KOPT-K1 (cell line): ENCODE results near the gene PRPS1.
"Not testable (repeated sequence)": the region's sequence is repeated elsewhere in the genome, so short reads cannot be mapped to it uniquely, and the experiment has no call there.

Experiments
- H3K27ac ChIP-seq: fragments of 200-600 bp; sonication (generic); 2 replicates; pipeline ENCODE4 v1.5.1; 2016; ENCODE audit warnings: antibody characterized with exemption, mild to moderate bottlenecking, low read depth, low read length; ENCODE audit not compliant: poor library complexity, severe bottlenecking
- H3K36me3 ChIP-seq: fragments of 200-600 bp; sonication (generic); 2 replicates; pipeline ENCODE4 v1.5.1; 2017; ENCODE audit warnings: antibody characterized with exemption, mild to moderate bottlenecking, low read length, moderate library complexity; ENCODE audit not compliant: insufficient read depth
- H3K9me3 ChIP-seq: fragments of 200-600 bp; sonication (generic); 2 replicates; pipeline ENCODE4 v1.5.1; 2017; ENCODE audit warnings: antibody characterized with exemption, low read length, mild to moderate bottlenecking; ENCODE audit not compliant: insufficient read depth, poor library complexity, severe bottlenecking

Gene PRPS1

DNA sequence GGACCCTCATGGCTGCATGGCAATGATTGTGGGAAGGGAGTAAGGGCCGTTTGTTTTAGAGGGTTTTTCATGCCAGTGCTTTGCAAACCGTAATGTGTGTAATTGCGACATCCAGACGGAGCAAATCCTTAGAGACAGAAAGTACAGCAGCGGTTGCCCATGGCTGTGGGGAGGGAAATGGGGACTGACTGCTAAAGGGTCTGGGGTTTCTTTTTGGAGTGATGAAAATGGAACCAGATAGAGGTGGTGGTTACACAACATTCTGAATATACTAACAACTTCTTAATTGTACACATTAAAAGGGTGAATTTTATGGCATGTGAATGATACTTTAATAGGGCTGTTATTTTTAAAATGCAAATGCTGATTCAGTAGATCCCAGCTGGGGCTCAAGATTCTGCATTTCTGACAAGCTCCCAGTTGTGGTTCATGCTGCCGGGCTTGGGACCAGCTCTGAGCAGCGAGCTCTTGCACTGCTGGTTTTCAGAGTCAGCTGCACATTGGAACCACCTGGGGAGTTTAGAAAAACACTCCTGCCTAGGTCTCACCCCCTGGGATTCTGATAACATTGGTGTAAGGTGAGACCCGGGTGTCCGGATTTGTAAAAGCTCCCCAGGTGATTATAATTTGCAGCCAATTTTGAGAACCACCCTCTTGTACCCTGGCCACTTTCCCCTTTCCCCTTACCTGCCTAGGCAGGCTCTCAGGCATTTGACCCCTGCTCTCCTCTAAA, 47.7 kb downstream of the PRPS1 start:
- Histone ChIP-seq H3K9me3 (no peaks in the 10 kb centered on the region), H3K36me3 (no peaks in the 10 kb centered on the region), H3K27ac (no peak overlapping the region)

- H3K36me3 ChIP-seq = no peaks in the 10 kb centered on the region
- H3K27ac ChIP-seq = no peak overlapping the region
- H3K9me3 ChIP-seq = no peaks in the 10 kb centered on the region
Observed at GRCh38 chrX:107676559-107677378, 48.5 kb downstream of the PRPS1 start.

DNA sequence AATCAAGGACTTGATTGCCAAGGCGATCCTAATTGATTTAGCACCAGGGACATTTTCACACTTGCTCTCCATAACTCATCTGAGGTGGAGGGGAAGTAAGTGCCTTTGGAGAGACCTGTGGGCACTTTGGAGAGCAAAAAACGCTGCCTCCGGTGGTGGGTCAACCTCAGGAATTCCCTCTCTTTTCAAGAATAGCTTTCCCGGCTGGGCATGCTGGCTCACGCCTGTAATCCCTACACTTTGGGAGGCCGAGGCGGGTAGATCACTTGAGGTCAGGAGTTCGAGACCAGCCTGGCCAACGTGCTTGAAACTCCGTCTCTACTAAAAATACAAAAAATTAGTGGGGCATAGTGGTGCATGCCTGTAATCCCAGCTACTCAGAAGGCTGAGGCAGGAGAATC, 49.2 kb downstream of the PRPS1 start:
- H3K27ac ChIP-seq = no peak overlapping the region
- H3K9me3 ChIP-seq = no peaks in the 10 kb centered on the region
- H3K36me3 ChIP-seq = no peaks in the 10 kb centered on the region

GRCh38 chrX:107677909-107678308, 49.6 kb downstream of the PRPS1 start:
- Histone ChIP-seq H3K36me3 (no peaks in the 10 kb centered on the region), H3K27ac (no peak overlapping the region), H3K9me3 (no peaks in the 10 kb centered on the region)

DNA sequence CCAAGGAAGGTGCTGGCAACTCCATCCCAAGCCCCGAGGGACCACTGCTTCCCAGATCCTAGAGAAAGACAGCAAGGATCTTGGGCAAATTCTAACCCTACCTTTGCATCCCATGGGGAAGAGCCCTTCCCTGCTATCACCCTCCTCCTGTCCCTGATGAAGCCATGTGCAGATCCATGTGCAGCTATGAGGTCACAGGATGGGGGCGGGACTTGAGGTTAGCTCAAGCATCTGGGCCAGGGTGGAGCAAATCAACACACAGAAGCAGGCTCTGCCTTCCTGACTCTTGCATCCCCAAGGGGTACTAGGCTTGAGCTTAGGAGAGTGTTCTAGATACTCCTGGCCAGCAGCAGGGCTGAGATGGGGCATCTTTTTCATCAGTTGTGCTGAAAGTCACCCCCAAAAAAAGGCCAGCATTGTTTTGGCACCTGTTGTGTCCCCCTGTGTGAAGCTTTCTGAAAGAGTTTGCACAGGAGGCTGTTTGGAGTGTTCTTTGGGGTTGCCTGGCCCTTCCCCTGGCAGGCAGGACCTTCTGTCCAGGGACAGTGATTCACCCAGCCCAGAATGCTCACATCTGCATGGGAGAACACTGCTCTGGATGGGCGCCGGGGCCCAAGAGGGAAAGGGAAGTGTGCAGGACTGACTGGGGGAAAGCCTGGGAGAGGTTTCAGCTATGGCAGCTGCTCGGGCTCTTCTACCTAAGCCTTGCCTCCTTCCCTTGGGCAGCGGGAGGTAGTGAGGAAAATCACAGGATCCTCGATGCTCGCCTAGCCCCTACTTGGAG, 50.8 kb downstream of the PRPS1 start:
- Histone ChIP-seq H3K9me3 (no peaks in the 10 kb centered on the region), H3K36me3 (no peaks in the 10 kb centered on the region), H3K27ac (peak overlapping the region; percentile 5)

- Histone ChIP-seq H3K27ac (no peak overlapping the region), H3K9me3 (no peaks in the 10 kb centered on the region), H3K36me3 (no peaks in the 10 kb centered on the region)
Observed at GRCh38 chrX:107682256-107682655, 53.9 kb downstream of the PRPS1 start.

GRCh38 chrX:107683124-107683895, 55.0 kb downstream of the PRPS1 start:
- no peaks in the 10 kb centered on the region for H3K36me3 ChIP-seq
- no peak overlapping the region for H3K27ac ChIP-seq
- no peaks in the 10 kb centered on the region for H3K9me3 ChIP-seq

DNA sequence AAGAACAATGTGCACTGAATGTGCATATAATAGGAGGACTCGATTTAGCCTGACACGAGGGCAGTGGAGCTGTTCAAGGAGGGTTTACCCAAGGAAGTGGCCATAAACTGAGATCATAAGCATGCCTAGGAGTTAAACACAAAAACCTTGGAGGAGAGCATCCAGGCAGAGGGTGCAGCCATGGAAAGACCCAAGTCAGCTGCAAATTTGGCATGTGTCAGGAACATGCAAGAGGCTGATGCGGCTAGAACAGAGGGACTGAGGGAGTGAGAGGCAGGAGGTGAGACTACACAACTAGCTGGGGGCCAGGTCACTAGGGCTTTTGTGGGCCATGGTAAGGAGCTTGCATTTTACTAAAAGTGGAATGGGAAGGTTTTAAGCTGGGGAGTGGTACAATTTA, 55.6 kb downstream of the PRPS1 start:
- Histone ChIP-seq H3K9me3 (no peaks in the 10 kb centered on the region), H3K27ac (peak overlapping the region; percentile 56), H3K36me3 (no peaks in the 10 kb centered on the region)

DNA sequence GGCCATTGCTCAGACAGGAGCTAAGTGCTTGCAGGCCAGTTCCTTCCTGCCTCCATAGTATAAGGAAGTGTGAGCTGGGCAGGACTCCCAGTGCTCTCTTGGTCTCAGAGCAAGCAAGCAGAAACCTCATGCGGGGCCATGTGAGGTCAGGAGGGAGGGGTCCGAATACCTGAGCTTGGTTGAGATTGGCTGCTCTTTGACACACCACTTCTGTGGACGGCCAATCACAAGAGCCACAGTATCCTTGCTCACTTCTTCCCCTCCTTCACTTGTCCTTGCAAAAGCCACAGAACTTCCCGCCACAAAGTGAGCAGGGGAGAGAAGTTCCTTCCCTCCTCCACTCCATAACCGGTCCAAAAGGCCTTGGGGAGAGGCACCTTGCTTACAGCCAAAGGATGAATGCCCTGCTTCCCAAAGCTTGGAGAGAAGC, 56.7 kb downstream of the PRPS1 start:
- H3K27ac ChIP-seq = peak overlapping the region; percentile 56
- no peaks in the 10 kb centered on the region for H3K36me3 ChIP-seq
- no peaks in the 10 kb centered on the region for H3K9me3 ChIP-seq

GRCh38 chrX:107685586-107685985, 57.3 kb downstream of the PRPS1 start:
- not testable (repeated sequence) for H3K9me3 ChIP-seq, H3K36me3 ChIP-seq
- peak overlapping the region; percentile 56 for H3K27ac ChIP-seq

- Histone ChIP-seq H3K36me3 (no peaks in the 10 kb centered on the region), H3K9me3 (no peaks in the 10 kb centered on the region), H3K27ac (peak overlapping the region; percentile 56)
Observed at GRCh38 chrX:107686026-107686425, 57.7 kb downstream of the PRPS1 start.

GRCh38 chrX:107686792-107687191, 58.5 kb downstream of the PRPS1 start:
- no peak overlapping the region for H3K27ac ChIP-seq
- no peaks in the 10 kb centered on the region for H3K9me3 ChIP-seq
- no peaks in the 10 kb centered on the region for H3K36me3 ChIP-seq

GRCh38 chrX:107687445-107687844, 59.1 kb downstream of the PRPS1 start:
- Histone ChIP-seq H3K36me3 (no peaks in the 10 kb centered on the region), H3K9me3 (no peaks in the 10 kb centered on the region), H3K27ac (no peak overlapping the region)

- Histone ChIP-seq H3K36me3 (no peaks in the 10 kb centered on the region), H3K27ac (no peak overlapping the region), H3K9me3 (no peaks in the 10 kb centered on the region)
Observed at GRCh38 chrX:107691024-107691448, 62.7 kb downstream of the PRPS1 start.
